Activated T-helper 1 cell treated with Interleukin-2 at 50 U/mL for 16 hours (primary cell): ENCODE results near the gene LMAN2L.
"Not testable (repeated sequence)": the region's sequence is repeated elsewhere in the genome, so short reads cannot be mapped to it uniquely, and the experiment has no call there.

ENCODE experiments used
- DNase-seq: peaks from one replicate; pipeline ENCODE4 v3.0.0-alpha.2; 2020; ENCODE audit warnings: low read depth

The LMAN2L gene

DNA sequence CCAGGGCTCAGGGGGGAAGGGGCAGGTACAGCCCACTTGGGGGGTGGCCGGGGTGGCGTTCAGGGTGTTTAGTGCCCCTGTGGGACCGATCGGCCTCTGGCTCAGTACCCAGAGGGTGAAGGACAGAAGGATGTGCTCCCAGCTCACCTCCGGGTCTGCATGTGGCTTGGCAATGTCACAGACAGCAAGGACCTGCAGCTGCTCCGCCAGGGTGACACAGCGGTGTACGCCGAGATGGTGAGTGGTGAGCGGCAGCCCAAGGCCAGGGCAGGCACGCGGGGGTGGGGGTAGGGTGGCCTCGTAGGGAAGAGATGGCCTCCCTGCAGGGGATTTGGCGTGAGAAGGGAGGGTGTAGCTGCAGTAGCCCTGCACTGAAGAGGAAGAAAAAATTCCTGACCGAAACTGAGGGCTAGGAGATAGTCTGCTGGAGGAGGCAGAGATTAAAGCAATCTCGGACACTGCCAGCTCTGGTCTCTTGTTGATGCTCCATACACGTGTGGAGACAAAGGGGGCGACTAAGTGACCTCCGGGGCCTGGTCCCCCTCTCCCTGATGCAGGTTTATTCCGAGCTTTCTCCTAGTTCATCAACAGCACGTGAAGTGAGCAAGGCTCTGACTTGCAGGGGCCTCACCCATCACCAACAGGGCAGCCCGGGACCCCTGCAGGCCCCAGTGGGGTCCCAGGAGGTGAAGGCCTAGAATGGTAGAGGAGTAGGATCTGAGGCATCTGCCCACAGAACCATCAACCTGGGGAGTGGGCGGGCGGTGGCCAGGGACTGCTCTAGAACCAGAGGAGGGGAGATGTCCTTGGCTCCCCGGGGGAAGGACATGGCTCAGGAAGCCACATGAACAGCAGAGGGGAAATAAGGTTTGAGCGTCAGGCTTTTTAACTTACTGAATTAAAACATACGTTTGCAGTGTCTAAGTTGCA, 51.9 kb downstream of the LMAN2L start:
- no peak for DNase-seq

DNA sequence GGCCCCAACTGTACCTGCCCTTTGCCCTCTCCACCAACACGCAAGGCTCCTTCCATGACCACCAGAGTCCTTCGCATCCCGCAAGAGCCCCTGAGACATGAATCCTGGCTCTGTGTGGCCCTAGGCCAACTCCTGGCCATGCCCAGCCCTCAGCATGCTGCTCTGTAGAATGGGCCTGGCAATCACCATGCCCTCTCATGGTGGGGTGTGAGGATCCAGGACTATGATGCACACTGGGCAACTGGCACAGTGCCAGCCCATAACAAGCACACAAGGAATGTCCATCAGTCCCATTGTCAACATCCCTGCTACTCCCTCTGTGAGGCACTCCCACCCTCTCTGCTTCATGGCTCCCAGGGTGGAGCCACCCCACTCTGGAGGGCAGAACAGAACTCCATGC, 52.6 kb downstream of the LMAN2L start:
- DNase-seq: no peak

DNA sequence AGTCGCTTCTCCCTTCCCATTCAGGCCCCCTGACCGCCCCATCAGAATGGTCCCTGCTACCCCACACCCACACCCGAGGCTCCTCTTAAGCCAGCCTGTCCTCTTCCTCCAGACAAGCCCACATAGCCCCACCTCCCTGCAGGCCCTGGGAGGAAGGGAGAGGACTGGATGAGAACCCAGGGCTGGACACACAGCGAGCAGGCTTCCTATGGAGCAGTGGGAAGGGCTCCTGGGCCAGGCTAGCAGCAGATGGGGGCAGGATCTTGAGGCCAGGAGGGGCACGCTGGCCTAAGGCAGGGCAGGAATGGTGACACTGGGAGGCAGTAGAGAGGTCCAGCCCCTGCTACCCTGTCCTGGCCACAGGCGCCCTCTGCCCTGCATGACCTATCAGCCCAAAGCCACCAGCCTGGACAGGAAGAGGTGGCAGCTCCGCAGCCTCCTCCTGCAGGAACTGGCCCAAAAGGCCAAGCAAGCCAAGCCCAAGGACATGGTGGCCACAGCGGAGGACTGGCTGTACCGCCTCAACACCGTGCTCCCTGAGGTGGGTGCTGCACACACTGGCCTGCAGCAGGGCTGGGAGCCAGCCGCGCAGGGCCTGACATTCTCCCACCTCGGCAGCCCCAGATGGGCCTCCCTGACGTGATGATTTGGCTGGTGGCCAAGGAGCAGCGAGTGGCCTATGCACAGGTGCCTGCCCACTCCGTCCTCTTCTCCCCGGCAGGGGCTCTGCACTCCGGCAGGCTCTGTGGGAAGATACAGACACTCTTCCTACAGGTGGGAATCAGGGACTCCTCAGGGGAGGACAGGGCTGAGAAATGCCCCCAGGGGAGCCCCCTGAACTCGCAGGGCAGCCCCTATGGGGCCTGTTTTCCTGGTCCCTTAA, 54.0 kb downstream of the LMAN2L start:
- DNase-seq: no peak

DNA sequence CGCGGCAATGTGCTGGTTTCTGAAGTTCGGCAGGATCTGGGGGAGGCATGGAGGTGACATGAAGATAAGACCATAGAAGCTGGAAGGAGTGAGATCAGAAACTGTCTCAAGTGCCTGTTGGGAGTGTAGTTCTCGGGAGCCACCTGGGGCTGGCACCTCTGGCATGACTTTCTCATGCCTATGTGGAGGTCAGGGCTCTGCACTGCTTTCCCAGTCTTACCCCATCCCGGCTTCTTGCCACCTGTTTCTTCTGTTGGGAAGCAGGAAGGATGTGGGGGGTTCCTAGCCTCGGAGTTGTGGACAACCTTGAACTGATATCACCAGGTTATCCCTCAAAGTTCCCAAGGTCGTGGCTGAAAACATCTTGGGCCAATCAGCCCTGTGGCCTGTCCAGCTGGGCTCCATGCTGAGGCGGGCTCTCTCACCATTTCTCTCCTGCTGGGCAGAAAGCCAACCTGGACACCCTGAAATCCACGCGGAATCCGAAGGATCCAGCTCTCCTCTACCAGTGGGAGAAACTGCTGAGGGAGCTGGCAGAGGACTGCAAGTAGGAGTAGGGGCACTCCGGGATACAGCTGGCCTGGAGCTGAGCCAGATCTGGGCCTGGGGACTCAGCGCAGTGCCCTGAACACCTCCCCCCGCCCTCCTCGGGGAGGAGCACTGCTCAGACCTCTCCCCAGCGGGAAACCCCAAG, 54.8 kb downstream of the LMAN2L start:
- DNase-seq: no peak

DNA sequence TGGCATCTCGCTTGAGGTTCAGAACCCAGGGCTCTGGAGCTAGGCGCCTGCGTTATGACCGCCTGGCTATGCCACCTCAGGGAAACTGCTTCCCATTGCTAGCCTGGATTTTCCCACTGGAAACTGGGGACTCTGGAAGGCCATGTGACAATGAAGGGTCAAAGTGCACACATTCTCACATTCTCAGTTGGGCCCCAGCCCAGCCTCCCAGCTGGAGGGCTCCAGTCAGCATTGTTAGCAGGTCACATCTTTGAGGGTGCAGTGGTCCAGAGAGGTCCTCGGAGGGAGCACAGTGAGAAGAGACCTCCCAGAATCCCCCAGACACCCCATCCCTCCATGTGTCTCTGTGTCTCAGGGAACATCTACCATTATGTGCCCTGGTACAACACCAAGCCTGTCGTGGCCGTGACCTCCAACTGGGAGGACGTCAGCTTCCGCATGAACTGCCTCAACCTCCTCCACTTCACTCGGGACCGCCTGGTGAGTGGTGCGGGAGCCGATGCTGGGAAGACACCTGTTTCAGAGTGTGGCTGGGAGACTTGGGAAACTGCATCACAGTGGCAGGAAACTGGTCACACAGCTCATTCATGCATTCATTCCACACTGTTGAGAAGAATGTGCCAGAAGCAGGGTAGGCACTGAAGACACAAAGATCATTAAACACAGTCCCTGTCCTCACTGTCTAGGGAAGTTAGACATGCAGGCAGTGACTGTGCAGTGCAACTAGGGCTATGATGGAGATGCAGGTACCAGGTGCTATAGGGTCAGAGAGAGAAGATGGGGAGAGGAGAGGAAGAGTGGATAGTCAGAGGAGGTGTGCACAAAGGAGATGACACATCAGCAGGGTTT, 55.7 kb downstream of the LMAN2L start:
- DNase-seq: no peak

DNA sequence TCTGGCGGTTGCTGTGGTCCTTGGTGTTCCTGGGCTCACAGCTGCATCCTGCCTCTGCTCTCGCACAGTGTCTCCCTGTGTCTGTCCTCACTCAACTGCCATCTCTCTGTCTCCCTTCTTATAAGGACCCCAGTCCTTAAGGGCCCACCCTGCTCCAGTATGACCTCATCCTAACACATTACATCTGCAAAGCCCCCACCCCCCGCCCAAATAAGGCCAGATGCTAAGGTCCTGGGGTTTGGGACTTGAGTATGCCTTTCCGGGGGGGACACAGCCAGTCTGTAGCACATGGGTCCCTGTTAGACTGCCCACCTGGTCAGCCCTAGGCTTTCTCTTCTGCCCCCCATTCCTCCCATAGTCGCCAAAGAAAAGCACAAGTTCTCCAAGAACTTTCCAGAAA, 56.6 kb downstream of the LMAN2L start:
- no peak for DNase-seq

DNA sequence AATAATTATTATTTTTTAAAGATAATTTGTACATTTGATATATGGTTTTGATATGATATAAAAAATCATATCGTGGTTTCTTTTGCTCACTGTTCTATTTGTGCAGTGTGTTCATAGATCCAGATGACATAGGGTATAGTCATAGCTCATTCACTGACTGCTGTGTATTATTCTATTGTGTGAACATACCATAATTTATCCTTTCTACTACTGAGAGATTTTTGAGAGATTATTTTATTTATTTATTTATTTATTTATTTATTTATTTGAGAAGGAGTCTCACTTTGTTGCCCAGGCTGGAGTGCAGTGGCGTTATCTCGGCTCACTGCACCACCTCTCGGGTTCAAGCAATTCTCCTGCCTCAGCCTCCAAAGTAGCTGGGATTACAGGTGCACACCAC, 58.3 kb downstream of the LMAN2L start:
- no peak for DNase-seq

DNA sequence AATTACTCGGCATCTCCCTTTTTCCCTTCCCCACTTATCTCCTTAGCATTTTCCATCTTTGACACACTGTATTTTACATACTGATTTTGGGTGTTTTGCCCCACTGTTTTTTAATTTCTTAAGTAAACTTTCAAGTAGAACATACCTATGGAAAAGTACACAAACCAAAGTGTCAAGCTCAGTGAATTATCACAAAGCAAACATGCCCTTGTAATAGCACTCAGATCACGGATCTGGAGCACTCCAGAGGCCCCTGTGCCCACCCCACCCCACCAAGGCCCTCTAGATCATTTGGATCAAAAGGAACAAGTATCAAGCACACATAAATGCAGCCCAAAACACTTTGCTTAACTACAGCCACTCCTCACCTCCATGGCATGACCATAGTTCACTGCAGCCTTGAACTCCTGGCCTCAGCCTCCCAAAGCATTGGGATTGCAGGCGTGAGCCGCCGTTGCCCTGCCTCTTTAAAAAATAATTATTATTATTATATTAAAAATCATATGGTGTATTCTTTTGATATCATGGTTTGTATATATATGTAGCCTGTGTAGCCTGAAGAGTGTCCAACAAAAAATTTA, 59.2 kb downstream of the LMAN2L start:
- no peak for DNase-seq

DNA sequence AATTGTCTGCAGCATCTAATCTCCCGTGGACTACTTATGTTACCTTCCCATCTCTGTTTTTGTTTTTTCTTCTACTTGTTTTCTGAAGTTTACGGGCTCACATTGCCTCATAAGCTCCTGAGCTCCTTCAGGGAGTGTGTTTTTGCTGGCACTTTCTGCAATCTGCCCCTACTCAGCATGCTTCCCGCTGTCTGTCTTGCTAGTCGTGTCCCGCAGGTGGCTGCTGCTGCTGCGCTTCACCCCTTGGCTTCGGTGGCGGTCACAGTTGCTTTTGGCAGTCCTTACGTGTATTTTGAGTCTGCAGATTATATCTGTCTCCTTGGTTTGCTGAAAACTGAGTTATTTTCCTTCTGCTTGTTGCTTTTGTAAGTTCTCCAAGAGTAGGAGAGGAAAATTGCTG, 60.0 kb downstream of the LMAN2L start:
- no peak for DNase-seq

DNA sequence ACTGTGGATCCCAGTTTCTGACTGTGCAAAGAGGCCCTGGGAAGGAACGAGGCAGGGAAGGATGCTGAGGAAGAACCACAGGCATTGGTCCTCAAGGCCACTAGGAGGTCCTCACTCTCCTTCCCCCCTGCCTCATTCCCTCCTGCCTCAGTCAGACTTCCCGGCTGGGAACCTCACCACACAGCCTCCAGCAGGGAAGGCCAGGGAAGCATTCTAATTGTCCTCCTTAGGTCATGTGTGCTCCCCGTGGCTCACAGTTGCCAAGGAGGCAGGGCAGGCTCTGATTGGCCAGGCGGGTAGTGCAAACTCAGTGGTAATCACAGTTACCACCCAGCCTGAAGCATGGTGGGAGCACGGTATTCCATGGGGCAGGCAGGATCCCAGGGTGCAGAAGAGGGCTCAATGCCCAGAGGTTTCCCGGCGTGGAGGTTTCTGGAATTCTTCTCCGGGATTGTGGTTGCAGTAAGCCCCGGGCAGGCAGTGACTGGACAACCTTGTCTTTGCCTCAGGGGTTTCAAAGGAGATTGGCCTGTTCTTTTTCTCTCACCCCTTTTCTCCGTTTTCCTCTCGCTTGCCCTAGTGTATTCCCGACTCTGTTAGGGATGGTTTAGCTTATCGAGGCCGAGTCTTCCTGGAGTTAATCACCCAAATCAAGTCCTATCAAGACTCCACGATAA, 70.2 kb downstream of the LMAN2L start:
- DNase-seq: no peak

DNA sequence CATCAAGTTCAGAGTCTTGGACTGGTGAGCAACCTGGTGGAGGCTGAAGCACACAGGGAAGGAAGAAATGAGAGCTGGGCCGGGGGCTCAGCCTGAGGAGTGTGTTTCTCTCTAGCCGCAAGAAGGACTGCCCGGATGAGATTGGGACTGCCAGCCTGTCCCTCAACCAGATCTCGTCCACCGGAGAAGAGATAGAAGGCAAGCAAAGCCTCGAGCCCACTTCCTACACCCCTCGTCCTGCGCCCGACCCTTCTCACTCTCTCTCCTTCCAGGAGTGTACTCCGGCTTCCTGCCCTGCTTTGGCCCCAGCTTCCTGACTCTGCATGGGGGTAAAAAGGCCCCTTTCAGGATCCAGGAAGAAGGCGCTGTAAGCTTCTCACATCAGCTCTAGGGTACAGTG, 71.1 kb downstream of the LMAN2L start:
- no peak for DNase-seq

DNA sequence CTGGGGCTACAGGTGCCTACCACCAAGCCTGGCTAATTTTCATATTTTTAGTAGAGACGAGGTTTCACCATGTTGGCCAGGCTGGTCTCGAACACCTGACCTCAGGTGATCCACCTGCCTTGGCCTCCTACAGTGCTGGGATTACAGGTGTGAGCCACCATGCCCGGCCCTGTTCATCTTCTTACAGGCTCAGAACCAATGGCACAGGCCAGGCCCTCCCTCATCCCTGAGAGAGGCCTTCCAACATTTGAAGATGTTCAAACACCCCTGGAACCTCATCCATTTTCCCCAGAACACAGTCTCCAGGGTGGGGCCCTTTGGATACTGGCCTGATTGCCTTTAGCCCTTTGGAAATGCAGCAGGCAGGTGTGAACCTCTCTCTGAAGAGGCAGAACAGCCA, 74.1 kb downstream of the LMAN2L start:
- DNase-seq: not testable (repeated sequence)

DNA sequence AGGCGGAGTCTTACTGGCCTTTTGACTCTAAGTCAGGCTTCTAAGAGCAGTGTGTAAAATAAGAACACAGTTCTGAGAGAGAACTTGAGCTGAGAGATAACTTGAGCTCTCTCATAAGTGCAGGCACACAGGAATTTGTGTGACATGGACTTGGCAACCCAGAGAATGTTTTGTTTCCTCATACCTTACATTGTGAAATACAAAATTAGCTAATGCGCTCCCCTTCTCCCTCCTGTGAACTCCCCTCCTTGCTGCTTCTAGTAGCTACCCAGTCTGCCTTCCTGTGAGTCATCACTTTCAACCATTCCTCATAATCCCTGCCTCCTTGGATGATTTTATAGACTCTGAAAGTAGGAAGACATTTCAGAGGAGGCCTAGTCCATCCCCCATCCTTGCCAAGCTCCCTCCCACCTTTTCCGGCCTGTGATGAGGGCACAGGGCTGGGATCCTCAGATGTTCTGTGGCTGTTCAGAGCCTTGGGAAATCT, 74.7 kb downstream of the LMAN2L start:
- DNase-seq: no peak

DNA sequence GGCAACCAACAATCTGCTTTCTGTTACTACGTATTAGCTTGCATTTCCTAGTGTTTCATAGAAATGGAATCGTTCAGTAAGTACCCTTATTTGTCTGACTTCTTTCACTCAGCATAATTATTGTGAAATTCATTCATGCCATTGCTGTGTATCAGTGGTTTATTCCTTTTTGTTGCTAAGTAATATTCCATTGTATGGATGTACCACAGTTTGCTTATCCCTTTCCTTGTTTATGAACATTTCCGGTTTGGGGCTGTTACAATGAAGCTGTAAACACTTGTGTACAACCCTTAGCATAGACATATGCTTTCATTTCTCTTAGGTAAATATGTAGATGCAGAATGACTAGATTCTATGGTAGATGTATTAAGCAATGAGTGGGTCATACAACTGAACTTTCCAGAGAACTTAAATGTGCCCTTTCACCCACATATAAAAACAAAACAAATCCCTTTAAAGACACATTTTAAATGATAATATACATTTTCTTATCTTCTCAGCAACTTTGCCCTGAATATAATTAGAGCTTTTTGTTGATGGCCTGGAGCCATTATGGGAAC, 75.4 kb downstream of the LMAN2L start:
- DNase-seq: no peak

DNA sequence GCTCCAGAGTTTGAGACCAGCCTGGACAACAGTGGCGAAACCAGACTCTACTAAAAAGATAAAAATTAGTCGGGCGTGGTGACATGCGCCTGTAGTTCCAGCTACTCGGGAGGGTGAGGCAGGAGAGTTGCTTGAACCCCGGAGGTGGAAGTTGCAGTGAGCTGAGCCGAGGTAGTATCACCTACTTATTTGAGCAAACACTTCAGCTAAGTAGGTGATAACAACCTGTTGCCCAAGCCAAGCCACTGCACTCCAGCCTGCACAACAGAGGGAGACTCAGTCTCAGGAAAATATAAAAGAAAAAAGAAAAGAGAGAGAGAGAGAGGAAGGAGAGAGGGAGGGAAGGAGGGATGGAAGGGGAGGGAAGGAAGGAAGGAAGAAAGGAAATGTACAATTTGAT, 76.0 kb downstream of the LMAN2L start:
- DNase-seq: no peak

DNA sequence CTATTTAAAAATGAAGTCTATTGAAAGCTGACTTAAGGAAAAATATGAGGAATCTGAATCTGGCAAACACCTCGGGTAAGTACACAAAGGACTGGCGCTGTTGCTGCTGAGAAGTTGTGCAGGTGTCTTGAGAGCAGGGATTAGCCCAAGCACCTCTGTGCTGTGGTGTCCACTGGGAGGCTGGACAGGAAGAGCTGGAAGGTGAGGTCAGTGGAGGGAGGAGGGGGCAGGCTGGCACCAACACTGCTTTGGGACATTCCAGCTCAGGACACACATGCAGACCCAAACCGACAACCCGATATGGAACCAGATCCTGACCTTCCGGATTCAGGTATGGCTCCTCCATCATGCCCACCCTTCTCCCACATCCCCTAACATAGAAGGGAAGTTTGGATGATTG, 76.7 kb downstream of the LMAN2L start:
- no peak for DNase-seq

DNA sequence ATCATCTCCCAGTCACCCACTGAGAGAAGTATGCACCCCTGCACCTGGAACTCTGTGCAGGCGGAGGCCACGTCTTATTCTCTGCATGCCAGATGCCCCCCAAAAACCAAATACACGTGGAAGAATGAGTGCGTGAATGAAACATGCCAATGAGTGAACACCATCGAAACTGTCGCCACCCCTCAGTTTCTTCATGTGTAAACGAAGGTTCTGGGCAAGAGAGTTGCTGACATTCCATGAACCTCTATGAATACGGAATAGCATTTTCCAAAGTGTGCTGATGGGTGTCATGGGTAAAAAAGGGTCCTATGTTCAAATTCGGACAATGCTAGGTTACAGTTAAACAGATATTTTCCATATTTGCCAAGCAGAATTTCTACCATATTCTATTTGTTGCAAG, 77.5 kb downstream of the LMAN2L start:
- DNase-seq: no peak

DNA sequence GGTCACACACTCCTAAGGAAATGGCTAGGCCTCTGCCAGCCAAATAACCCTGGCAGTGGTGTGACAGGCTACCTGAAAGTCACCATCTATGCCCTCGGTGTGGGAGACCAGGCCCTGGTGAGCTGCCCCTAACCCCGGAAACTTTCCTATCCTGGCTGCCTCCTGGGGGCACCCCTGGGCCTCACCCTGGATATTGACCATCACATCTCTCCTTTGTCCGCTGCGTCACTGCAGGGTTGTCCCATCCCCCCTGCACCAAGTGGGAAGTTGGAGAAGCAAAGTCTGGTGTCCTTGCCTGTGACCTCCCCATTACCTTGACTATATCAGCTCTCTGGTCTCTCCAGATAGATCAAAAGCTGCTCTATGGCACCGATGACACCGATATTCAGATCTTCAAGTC, 78.5 kb downstream of the LMAN2L start:
- DNase-seq: no peak

DNA sequence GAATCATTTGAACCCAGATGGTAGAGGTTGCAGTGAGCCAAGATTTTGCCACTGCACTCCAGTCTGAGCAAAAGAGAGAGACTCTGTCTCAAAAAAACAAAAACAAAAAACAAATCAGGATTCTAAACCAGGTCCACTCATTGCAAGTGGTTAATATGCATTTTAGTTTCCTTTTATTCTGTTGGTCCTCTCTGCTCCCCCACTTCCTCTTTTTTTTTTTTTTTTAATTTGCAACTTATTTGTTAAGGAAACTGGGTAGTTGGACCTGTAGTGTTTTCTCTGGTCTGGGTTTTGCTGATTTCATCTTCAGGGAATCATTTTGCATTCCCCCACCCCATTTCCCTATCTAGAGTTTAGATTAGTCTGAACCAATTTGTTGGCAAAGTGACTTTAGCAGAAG, 83.3 kb downstream of the LMAN2L start:
- no peak for DNase-seq
